ENCODE data around the gene STK17B. TPM values are rescaled to one million over a fixed set of nuclear protein-coding genes. Genes with fewer than 3 reads are reported as not detected.

STK17B gene
- total RNA-seq, 1 donor from 2014 or later, result 89.3 TPM

GRCh38 chr2:196123679-196124373 is 47.6 kb downstream of the STK17B start:
- H3K27ac Mint-ChIP-seq (ENCODE audit: unreplicated experiment), result peak overlapping the region; percentile 94
- no peaks in the 10 kb centered on the region for H3K27me3 Mint-ChIP-seq (ENCODE audit: unreplicated experiment)
- DNase-seq (ENCODE audit: extremely low spot score, unreplicated experiment), result no peak
- H3K4me1 Mint-ChIP-seq (ENCODE audit: unreplicated experiment), result peaks cover 25% of the 10 kb centered on the region
- peak overlapping the region; percentile 27 for H3K4me3 Mint-ChIP-seq (ENCODE audit: unreplicated experiment)
- no peak for TF ChIP-seq CTCF (IDR thresholded peaks at IDR 0.05)
- peaks cover 3% of the 10 kb centered on the region for H3K36me3 Mint-ChIP-seq (ENCODE audit: unreplicated experiment)
- no peaks in the 10 kb centered on the region for H3K9me3 Mint-ChIP-seq (ENCODE audit: unreplicated experiment)

- no peak for DNase-seq (ENCODE audit: extremely low spot score, unreplicated experiment)
- H3K27ac Mint-ChIP-seq (ENCODE audit: unreplicated experiment), result no peak overlapping the region
- no peak overlapping the region for H3K4me3 Mint-ChIP-seq (ENCODE audit: unreplicated experiment)
- peaks cover 14% of the 10 kb centered on the region for H3K4me1 Mint-ChIP-seq (ENCODE audit: unreplicated experiment)
- H3K36me3 Mint-ChIP-seq (ENCODE audit: unreplicated experiment), result no peaks in the 10 kb centered on the region
- no peaks in the 10 kb centered on the region for H3K27me3 Mint-ChIP-seq (ENCODE audit: unreplicated experiment)
- TF ChIP-seq CTCF (IDR thresholded peaks at IDR 0.05), result no peak
- no peaks in the 10 kb centered on the region for H3K9me3 Mint-ChIP-seq (ENCODE audit: unreplicated experiment)
Observed at GRCh38 chr2:196119926-196120325, 51.5 kb downstream of the STK17B start.

GRCh38 chr2:196117214-196117705 is 54.1 kb downstream of the STK17B start:
- Mint-ChIP-seq H3K27me3 (ENCODE audit: unreplicated experiment) (no peaks in the 10 kb centered on the region), H3K9me3 (ENCODE audit: unreplicated experiment) (no peaks in the 10 kb centered on the region), H3K36me3 (ENCODE audit: unreplicated experiment) (no peaks in the 10 kb centered on the region), H3K27ac (ENCODE audit: unreplicated experiment) (no peak overlapping the region), H3K4me3 (ENCODE audit: unreplicated experiment) (no peak overlapping the region), H3K4me1 (ENCODE audit: unreplicated experiment) (peaks cover 25% of the 10 kb centered on the region)
- no peak for TF ChIP-seq CTCF (IDR thresholded peaks at IDR 0.05)
- DNase-seq (ENCODE audit: extremely low spot score, unreplicated experiment), result no peak

GRCh38 chr2:196113061-196113974 is 58.1 kb downstream of the STK17B start:
- DNase-seq (ENCODE audit: extremely low spot score, unreplicated experiment), result no peak
- no peak for TF ChIP-seq CTCF (IDR thresholded peaks at IDR 0.05)
- no peaks in the 10 kb centered on the region for H3K36me3 Mint-ChIP-seq (ENCODE audit: unreplicated experiment)
- H3K4me3 Mint-ChIP-seq (ENCODE audit: unreplicated experiment), result peak overlapping the region; percentile 66
- no peaks in the 10 kb centered on the region for H3K27me3 Mint-ChIP-seq (ENCODE audit: unreplicated experiment)
- peak overlapping the region; percentile 97 for H3K27ac Mint-ChIP-seq (ENCODE audit: unreplicated experiment)
- H3K9me3 Mint-ChIP-seq (ENCODE audit: unreplicated experiment), result no peaks in the 10 kb centered on the region
- H3K4me1 Mint-ChIP-seq (ENCODE audit: unreplicated experiment), result peaks cover 43% of the 10 kb centered on the region
